ENCODE measurements around the gene PDLIM3.
"Not testable (repeated sequence)": the region's sequence is repeated elsewhere in the genome, so short reads cannot be mapped to it uniquely, and the experiment has no call there.

Gene PDLIM3

GRCh38 chr4:185534866-185535611, at the start of gene PDLIM3:
TSS of gene PDLIM3 (minus strand) at chr4:185535507. CDS start at chr4:185535434, 73 bp downstream.
- no peak for DNase-seq (ENCODE audit: low read depth)

DNA sequence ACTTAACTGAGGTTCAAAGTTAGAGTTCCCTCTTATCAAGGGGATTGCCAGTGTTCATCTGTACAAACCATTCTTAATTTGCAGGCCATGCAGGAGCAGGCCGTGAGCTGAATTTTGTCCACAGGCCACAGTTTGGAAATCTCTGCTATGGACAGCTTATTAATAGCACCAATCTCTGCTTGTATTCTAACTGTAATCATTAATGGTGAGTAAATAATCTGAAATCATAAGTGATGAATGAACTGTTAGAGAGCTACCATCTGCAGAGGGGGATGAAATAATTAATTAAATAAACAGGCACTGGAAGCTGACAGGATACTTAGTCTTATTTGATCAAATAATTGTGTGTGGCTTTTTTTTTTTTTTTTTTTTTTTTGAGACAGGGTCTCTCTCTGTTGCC, 48.5 kb upstream of the PDLIM3 start:
- no peak for DNase-seq (ENCODE audit: low read depth)

GRCh38 chr4:185582651-185583400, 47.5 kb upstream of the PDLIM3 start:
- DNase-seq (ENCODE audit: low read depth) = no peak

- DNase-seq (ENCODE audit: low read depth) = no peak
These were observed 45.4 kb upstream of the PDLIM3 start for GRCh38 chr4:185580699-185581098.

DNA sequence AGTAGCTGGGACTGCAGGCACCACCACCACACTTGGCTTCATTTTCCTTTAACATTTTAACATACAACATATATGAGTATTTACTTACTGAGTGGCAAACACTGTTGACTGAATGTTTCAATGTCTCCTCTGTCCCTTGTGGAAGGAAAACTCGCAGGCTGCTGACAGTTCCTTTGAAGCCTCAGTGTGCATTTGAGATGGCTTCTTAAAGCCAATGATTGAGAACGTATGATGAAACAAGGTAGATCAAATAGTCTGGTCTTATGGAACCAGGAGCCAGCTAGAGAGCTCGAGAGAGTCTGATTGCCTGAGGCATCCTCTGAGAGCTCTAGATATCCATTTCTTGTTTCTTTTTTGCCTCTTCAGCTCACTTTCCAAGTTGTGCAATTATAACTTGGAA, 43.0 kb upstream of the PDLIM3 start:
- DNase-seq (ENCODE audit: low read depth) = no peak

DNA sequence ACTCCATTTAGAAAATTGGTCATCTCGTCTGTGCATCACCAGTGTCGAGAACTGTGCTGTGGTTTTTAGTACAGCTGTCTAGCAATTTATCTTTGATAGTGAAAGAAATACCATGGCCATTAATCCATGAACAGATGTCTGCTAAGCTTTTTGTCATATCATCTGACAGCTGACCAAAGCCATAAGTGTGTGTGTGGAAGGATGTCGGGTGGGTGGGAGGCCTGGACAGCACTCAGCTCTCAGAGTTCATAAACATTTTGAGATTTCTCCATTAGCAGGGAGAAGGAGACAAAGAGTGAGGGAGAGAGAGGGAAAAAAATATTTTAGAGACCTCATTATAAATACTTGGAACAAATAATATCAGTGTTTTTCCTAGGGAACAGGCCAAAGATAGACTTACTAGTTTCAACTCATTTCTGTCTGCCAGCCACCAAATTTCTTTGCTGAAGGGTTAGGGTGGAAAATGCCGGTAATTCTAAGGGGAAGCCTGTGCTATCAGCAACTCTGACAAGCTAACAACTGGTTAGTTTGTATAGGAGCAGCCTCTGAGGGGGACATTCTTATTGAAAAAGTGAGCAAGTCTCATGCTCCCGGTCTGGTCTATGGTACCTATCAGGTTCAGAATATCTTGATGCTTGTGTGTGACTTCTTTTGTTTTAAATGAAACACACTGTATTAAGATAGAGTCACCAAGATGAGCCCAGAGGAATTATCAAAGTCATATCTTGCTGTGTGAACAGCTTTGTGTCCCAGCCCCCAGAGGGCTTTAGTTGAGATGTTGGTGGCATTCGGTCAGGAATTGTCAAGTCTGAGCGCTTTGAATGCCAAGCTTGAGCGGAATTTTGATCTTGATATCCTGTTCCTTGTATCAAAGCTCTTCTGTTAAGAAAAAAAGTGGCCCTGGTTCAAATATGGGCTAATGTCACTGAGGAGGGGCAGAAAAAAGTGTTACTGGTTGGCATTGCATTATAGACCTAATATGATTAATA, 41.9 kb upstream of the PDLIM3 start:
- no peak for DNase-seq (ENCODE audit: low read depth)

- DNase-seq (ENCODE audit: low read depth) = no peak
These were observed 41.1 kb upstream of the PDLIM3 start for GRCh38 chr4:185576314-185576961.

DNA sequence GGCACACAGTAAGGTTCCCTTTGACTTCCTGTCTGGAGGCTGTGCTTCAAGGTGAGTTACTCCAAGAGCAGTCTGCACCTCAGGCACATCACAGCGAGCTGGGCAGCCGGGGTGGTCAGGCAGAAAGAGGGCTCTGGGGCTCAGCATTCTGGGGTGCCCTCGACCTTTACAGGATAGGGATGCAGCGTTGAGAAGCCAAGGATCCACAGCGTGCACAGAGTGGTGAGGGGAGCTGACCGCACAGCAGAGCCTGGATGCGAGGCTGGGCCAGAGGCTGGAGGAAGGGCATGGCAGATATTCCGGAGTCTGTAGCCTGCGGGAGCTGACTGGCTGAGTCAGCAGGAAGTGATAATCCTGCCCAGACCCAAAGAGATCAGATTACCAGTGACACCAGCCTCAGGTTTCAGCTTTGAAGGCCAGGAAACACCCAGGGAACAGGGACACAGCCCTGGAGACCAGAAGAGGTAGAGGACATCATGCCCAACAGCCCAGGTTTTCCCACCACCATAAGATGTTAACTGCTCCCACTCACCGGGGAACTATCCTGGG, 38.4 kb upstream of the PDLIM3 start:
- peak; percentile 53 for DNase-seq (ENCODE audit: low read depth)

DNA sequence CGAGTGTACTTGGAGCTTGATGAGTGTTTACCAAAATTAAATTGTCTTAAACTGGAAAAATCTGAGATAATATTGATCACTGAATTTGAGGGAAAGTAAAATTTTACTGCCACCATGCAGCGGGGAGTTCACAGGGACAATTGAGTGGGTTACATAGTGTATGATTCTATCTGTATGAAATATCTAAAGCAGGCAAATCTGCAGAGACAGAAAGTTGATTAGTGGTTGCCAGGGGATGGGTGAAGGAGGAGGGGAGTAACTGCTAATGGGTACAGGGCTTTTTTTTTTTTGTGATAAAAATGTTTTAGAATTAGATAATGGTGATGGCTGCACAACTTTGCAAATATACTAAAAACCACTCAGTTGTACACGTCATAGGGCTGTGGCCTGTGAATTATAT, 35.4 kb upstream of the PDLIM3 start:
- no peak for DNase-seq (ENCODE audit: low read depth)

DNA sequence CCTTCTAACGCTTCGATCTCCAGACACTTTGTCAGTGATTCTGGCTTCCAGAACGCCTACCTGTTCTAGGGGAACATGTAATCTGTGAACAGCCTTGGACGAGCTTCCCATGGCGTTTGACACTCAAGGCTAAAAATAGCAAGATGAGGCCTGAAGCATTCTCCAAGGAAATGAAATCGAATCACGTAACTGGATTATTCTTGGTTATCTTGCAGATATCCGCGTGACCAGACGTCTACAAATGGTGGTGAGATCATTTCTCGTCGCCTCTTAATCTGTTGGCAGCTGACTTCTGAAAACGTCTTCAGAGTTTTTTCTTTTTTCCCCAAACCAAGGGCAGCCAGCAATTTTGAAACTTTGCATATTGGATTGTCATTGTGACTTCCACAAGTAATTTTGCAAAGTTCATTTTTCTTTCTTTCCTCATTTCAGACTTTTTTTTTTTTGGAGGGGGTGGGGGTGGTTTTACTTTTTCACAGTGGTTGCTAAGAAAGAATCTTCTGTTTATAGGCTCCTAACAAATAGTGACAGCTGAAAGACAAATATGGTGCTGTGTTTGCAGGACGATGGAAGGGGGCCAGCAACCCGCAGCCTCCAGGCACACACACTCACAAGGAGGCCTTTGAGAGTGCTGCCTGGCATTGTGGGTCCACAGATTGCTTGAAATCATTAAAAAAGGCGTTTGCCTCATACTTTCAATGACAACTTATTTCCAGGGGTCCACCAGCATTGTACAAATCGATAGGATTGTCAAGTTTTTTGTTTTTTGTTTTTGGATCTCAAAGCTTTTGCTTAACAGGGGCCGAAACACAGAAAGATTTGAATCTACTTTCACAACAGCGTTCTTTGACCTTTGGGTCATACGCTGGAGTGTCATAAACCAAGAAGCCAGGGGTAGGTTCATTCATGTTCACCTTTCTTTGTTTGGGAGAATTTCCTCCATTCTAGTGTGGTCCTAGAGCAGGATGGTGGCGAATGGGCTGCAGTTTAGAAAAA, 32.4 kb upstream of the PDLIM3 start:
- DNase-seq (ENCODE audit: low read depth) = peak; percentile 19

GRCh38 chr4:185566972-185567371, 31.7 kb upstream of the PDLIM3 start:
- DNase-seq (ENCODE audit: low read depth) = peak; percentile 54

GRCh38 chr4:185566425-185566824, 31.1 kb upstream of the PDLIM3 start:
- DNase-seq (ENCODE audit: low read depth) = no peak

DNA sequence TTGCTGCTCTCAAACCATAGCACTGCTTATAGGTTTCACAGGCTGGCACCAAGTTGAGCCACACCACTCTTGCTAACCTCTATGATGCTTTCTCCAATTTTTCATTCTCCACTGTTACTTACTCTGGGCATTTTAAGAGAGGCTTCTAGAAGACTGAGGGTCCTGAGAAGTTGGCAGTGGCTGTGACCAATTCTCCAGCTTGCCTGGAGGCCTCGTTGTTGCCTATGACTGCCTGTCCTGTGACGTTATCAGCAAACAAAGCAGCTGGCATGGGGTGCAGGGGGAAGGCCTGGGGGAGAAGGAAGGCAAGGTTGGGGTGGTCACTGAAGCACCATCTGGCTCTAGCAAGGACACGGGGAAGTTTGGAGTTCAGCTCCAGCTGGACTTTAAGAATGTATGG, 30.4 kb upstream of the PDLIM3 start:
- no peak for DNase-seq (ENCODE audit: low read depth)

GRCh38 chr4:185564349-185564748, 29.0 kb upstream of the PDLIM3 start:
- DNase-seq (ENCODE audit: low read depth) = no peak

DNA sequence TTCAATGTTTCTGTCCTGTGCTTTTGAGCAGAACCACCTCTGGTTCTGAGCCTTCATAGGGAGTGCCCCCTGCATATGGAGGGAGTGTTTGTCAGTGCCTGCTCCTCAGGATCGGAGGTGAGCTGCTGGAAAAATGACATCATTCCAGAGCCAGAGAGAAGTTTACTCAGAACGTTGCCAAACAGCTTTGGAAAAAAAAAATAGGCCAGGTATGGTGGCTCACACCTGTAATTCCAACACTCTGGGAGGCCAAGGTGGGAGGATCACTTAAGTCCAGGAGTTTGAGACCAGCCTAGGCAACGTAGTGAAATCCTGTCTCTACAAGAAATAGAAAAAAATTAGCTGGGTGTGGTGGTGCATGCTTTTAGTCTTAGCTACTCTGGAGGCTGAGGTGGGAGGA, 27.2 kb upstream of the PDLIM3 start:
- DNase-seq (ENCODE audit: low read depth) = no peak

GRCh38 chr4:185560316-185560715, 25.0 kb upstream of the PDLIM3 start:
- DNase-seq (ENCODE audit: low read depth) = no peak

GRCh38 chr4:185559915-185560281, 24.6 kb upstream of the PDLIM3 start:
- no peak for DNase-seq (ENCODE audit: low read depth)

DNA sequence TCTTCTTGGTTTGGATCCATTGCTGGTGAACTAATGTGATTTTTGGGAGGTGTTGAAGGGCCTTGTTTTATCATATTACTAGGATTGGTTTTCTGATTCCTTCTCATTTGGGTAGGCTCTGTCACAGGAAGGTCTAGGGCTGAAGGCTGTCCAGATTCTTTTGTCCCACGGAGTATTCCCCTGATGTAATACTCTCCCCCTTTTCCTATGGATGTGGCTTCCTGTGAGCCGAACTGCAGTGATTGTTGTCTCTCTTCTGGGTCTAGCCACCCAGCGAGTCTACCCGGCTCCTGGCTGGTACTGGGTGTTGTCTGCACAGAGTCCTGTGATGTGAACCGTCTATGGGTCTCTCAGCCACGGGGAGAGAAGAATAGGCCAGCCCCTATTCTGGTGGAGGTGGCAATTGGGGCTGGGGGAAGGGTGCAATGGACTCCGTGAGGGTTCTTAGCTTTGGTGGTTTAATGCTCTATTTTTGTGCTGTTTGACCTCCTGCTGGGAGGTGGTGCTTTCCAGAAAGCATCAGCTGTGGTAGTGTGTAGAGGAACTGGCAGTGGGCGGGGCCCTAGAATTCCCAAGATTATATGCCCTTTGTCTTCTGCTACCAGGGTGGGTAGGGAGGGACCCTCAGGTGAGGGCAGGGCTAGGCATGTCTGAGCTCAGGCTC, 24.1 kb upstream of the PDLIM3 start:
- DNase-seq (ENCODE audit: low read depth) = not testable (repeated sequence)

- no peak for DNase-seq (ENCODE audit: low read depth)
These were observed 19.2 kb upstream of the PDLIM3 start for GRCh38 chr4:185554365-185555126.

All from GM04504 (cell line).